EH (cell line): ENCODE measurements around the gene COL7A1.
"Not testable (repeated sequence)": the region's sequence is repeated elsewhere in the genome, so short reads cannot be mapped to it uniquely, and the experiment has no call there.

ENCODE experiments used
- DNase-seq: peaks from one replicate; pipeline ENCODE4 v3.0.0-alpha.2; 2015; ENCODE audit warnings: low read depth

COL7A1 gene

GRCh38 chr3:48563382-48563918, 31.7 kb downstream of the COL7A1 start, which contains the start of gene UCN2:
Gene UCN2, minus strand, starts transcription at chr3:48563781. Its CDS starts 657 bp downstream, at chr3:48563124.
- DNase-seq = peak; percentile 54

GRCh38 chr3:48562367-48563095, 32.6 kb downstream of the COL7A1 start:
- DNase-seq = no peak

- DNase-seq = peak; percentile 83
Measured at GRCh38 chr3:48561045-48561736, 33.9 kb downstream of the COL7A1 start.

GRCh38 chr3:48560648-48561018, 34.5 kb downstream of the COL7A1 start:
- DNase-seq = peak; percentile 54

- no peak for DNase-seq
Measured at GRCh38 chr3:48558493-48559134, 36.5 kb downstream of the COL7A1 start.

- peak; percentile 100 for DNase-seq
Measured at GRCh38 chr3:48556796-48557626, 38.1 kb downstream of the COL7A1 start, which contains the start of gene PFKFB4. Gene PFKFB4, minus strand, starts transcription at chr3:48556803. Its CDS starts 26 bp downstream, at chr3:48556777.

GRCh38 chr3:48555949-48556795, 39.0 kb downstream of the COL7A1 start:
- DNase-seq = no peak

- no peak for DNase-seq
Measured at GRCh38 chr3:48555231-48555948, 39.7 kb downstream of the COL7A1 start.

GRCh38 chr3:48553886-48554845, 41.0 kb downstream of the COL7A1 start:
- no peak for DNase-seq

- DNase-seq = no peak
Measured at GRCh38 chr3:48553361-48553760, 41.8 kb downstream of the COL7A1 start.

- no peak for DNase-seq
Measured at GRCh38 chr3:48552111-48552951, 42.8 kb downstream of the COL7A1 start.

GRCh38 chr3:48551651-48552050, 43.5 kb downstream of the COL7A1 start:
- DNase-seq = not testable (repeated sequence)

GRCh38 chr3:48548729-48549705, 46.1 kb downstream of the COL7A1 start:
- DNase-seq = peak; percentile 79

GRCh38 chr3:48548126-48548525, 47.0 kb downstream of the COL7A1 start:
- DNase-seq = no peak

- DNase-seq = no peak
Measured at GRCh38 chr3:48546203-48546829, 48.8 kb downstream of the COL7A1 start.

GRCh38 chr3:48544141-48544540, 51.0 kb downstream of the COL7A1 start:
- no peak for DNase-seq
